ENCODE measurements around the gene PDE4A. TPM values are rescaled to one million over a fixed set of nuclear protein-coding genes. Genes with fewer than 3 reads are reported as not detected.

Gene PDE4A
- total and polyA plus RNA-seq, 2 of the 8 experiments (the other 6 are each of a cell fraction or from before 2014, with no cell fraction given): 2.0 to 4.4 TPM

DNA sequence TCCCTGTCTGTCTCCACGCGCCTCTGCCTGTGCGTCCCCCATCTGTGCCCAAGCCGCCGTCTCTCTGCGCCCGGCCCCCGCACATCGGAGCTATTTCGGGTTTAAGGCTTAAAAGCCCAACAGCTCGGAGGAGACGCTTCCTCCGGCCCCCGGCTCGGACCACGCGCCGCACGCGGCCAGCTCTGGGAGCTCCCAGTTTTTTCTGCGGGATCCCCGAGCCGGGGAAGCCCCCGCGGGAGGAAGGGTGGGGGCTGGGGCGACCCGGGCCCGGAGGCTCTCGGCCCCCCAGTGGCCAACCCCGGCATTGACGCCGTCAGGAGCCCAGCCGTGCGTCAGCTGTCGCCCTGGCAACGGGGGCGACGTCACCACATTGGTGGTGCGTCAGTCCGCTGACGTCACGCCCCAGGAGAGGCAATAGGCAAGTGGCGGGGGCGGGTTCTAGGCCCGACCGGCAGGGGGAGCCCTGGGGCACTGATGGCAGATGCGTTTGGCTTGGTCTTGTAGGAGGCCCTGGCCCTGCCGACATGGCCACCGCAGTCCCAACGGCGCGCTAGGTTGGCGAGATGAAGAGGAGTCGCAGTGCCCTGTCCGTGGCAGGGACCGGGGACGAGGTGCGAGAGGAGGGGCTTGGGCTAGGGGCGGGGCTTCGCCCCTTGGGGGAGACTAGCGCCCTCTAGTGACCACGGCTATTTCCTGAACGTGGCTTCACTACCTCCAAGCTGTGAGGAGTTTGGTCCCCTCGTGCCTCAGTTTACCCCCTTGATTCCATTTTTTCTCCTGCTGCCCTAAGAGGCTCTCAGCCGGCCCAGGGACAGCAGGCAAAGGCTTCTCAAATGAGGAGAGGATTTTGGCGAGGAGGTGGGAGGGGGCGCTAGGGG lies 3.7 kb upstream of the PDE4A start (continued):
- peak in 1 of 2 experiments; percentile 85; a peak in 1 of 3 replicates for TF ChIP-seq EP300 (IDR thresholded peaks at IDR 0.05; ENCODE audit: borderline replicate concordance in 1 of 2, low read depth in 2 of 2, low read length in 2 of 2)
- TF ChIP-seq CREB1 (IDR thresholded peaks at IDR 0.05): peak; percentile 100
- peak; percentile 95 for TF ChIP-seq KDM4A (IDR thresholded peaks at IDR 0.05; ENCODE audit: low read depth, low read length, severe bottlenecking)
- no peak for TF ChIP-seq SRF (IDR thresholded peaks at IDR 0.05; ENCODE audit: low read depth, low read length)
- TF ChIP-seq EZH2 (IDR thresholded peaks at IDR 0.05; ENCODE audit: low read depth, low read length, severe bottlenecking): no peak
- 0 out of 2 replicates have a peak, but pooled peaks have one; percentile 27 for TF ChIP-seq SP1 (IDR thresholded peaks at IDR 0.05; ENCODE audit: low read depth, low read length)
- TF ChIP-seq EGR1 (IDR thresholded peaks at IDR 0.05; ENCODE audit: borderline replicate concordance, low read depth, low read length): peak; percentile 82
- TF ChIP-seq PHF8 (conservative IDR thresholded peaks at IDR 0.05; ENCODE audit: low read depth, low read length): 0 out of 2 replicates have a peak, but pooled peaks have one; percentile 37
- peak; percentile 87 for TF ChIP-seq ASH2L (IDR thresholded peaks at IDR 0.05; ENCODE audit: low read length)
- TF ChIP-seq CHD2 (IDR thresholded peaks at IDR 0.05; ENCODE audit: low read length): peak; percentile 58
- TF ChIP-seq TBP (IDR thresholded peaks at IDR 0.05; ENCODE audit: low read depth, low read length): peak; percentile 1
- peak; percentile 100 for TF ChIP-seq KDM1A (IDR thresholded peaks at IDR 0.05; ENCODE audit: borderline replicate concordance, low read length)
- no peak for TF ChIP-seq SIX5 (IDR thresholded peaks at IDR 0.05; ENCODE audit: low read depth, low read length)
- peak; percentile 27; the same call in 1 of the 2 replicates for TF ChIP-seq JUN (IDR thresholded peaks at IDR 0.05; ENCODE audit: low read depth, low read length)
- peak in 1 of 2 experiments; percentile 99; a peak in 2 of 4 replicates for TF ChIP-seq HDAC2 (IDR thresholded peaks at IDR 0.05; ENCODE audit: borderline replicate concordance in 1 of 2, low read depth in 2 of 2, low read length in 2 of 2)
- peak; percentile 28 to 30; a peak in 3 of 4 replicates for TF ChIP-seq RAD21 (IDR thresholded peaks at IDR 0.05 in 1 of 2, conservative IDR thresholded peaks at IDR 0.05 in 1 of 2; ENCODE audit: low read depth in 2 of 2, low read length in 2 of 2)
- peak; percentile 75 for TF ChIP-seq E2F6 (IDR thresholded peaks at IDR 0.05)
- TF ChIP-seq TAF7 (optimal IDR thresholded peaks at IDR 0.05; ENCODE audit: borderline replicate concordance, low read depth, low read length): peak; percentile 63
- peak; percentile 59 for TF ChIP-seq MAX (IDR thresholded peaks at IDR 0.05)
- no peak for TF ChIP-seq RNF2 (IDR thresholded peaks at IDR 0.05; ENCODE audit: borderline replicate concordance, low read depth, low read length, missing control alignments, poor library complexity, severe bottlenecking)
- TF ChIP-seq RBBP5 (IDR thresholded peaks at IDR 0.05; ENCODE audit: borderline replicate concordance, low read depth, low read length): peak; percentile 76; the same call in 1 of the 2 replicates

All from H1 (cell line).